GM19328 (cell line): ENCODE measurements around the gene SORCS2.

Source experiments
- ATAC-seq: cut with Tn5 transposase; IDR thresholded peaks from one replicate; pipeline ENCODE4 v1.9.1; 2021; ENCODE audit warnings: mild to moderate bottlenecking, moderate library complexity; ENCODE audit not compliant: unreplicated experiment

The SORCS2 gene

DNA sequence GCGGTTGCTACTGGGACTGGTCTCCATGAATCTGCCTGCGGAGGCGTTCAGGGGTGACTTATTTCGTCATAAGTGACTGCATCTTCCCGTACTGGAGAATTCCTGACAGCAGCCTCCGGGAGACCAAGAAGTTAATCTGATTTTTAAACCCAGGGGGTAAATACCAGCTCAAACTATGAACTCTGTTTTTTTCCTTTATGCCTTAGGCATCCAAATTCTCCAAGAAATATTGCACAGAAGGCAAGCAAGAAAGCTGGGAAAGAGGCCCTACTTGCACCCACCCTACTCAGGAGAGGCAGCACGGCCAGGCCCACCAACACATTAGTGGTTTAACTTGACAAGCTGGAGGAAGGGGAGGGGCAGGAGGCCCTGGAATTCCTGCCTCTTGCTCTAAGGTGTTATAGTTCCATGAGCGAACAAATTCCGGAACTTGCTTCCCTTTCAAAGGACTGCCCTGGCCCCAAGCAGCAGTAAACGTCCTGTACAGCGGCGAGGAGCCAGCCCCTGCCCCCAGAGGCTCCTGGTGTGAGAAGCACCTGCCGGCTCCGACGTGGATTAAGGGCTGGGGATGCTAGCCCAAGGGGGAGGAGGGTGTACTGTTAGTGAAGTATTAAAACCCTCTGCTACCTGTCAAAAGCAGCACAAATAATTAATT lies 570.2 kb downstream of the SORCS2 start:
- no peak for ATAC-seq

DNA sequence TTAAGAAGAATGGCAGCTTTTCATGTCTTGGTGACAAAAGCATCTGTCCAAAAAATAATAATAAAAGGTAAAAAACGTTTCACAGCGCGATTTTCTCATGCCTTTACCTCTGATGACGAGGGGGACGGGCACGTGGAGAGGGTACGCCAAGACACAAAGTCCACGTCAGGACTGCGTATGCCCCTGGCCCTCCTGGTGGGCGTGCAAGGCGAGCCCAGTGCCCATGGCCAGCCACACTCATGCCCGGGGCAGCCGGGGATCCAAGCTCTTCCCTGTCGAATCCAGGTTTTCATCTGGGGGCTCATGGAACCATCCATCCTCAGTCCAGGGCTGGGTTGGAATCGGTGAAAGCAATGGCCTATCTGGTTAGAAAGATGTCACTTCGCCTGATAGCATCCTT lies 570.8 kb downstream of the SORCS2 start:
- ATAC-seq = no peak

DNA sequence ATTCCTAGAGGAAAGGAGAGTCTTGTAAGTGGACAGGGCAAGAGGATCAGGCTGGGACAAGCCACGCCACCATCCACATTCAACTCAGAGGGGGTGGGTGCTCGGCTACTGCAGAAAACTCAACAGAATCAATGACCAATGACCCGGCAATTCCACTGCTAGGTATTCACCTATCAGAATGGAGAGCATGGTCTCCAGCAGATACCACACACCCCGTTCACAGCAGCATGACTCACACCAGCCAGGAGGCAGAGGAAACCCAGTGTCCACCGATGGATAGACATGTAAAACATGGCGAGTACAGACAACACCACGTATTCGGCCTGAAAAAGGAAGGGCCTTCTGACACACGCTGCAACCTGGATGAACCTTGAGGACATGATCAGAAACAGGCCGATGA lies 571.5 kb downstream of the SORCS2 start:
- no peak for ATAC-seq

DNA sequence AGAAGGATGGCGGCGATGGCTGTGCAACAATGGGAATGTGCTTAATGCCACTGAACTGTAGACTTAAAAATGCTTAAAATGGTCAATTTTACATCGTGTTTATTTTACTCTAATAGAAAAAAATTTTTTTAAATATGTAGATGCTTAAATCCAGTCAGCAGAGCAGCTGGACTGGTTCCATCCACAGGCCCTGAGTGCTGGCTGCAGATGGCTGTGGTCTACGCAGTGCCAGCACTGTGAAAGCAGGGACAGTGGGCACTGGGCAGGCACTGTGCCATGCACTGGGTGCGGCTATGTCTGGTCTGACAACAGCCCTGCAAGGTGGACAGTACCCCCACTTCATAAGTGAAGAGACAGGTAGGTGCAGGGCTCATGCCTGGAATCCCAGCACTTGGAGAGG lies 572.1 kb downstream of the SORCS2 start:
- no peak for ATAC-seq

DNA sequence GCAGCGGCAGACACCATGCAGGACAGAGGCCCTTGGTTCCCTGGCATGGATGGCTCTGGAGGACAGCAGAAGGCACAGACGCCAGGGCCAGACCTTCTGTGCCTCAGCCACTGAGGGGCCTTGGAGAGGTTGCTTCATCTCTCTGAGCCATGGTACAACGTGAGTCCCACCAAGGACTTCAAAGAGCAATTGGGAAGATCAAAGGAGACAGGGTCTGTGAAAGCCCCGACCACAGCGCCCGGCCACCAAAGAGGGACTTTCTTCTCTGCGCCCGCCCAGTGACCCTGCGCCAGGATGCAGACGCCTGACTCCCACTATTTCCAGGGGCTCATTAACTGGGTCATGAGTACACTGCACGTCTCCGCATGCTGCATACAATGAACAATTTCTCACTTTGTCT lies 573.3 kb downstream of the SORCS2 start:
- no peak for ATAC-seq

DNA sequence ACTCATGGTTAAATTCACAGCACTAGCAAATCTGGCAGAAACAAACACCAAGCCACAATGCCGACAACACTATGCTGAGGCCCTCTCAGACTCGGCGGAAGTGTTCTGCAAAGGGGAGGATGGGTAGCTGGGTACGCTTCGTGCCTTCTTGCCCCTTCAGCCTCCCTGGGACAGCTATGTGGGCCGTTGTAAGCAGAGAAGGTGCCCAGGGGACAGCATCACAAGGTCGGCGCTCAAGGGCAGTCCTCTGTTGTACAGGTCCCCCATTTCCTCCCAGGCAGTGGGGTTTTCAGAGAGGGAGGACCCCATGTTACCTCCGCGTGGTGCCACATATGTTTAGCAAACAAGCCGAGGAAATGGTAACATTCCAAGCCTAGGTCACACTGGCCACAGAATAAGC lies 573.7 kb downstream of the SORCS2 start:
- no peak for ATAC-seq

DNA sequence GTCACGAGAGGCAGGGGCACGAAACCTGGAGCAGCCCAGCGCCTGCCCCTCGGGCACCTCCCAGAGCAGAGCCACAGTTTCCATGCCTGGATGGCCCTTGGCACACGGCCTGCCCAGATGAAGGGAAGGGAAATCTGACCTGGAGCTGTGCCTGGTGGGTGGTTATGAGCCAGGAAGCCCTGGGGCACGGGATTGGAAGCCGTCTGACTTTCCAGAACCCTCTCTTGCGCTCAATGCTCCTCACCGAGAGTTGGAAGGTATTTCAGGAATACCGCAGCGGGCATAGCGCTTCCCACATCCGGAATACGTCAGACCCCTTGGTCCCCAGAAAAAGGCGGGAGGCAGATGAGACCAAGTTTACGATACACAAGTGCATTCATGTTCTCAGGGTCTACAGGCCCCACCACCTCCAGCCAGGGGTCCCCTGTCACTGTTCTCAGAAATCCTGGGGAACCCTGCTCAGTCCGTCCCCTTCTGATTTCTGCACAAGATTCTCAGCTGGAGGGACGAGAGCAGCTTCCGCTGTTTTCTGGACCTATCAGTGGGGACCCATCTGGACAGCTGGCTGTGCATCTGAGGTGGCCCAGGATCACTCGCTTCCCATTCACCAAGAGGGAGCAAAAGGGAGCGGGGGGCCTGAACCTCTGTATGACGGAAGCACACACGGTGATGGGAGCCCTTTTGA lies 574.5 kb downstream of the SORCS2 start:
- ATAC-seq = no peak

DNA sequence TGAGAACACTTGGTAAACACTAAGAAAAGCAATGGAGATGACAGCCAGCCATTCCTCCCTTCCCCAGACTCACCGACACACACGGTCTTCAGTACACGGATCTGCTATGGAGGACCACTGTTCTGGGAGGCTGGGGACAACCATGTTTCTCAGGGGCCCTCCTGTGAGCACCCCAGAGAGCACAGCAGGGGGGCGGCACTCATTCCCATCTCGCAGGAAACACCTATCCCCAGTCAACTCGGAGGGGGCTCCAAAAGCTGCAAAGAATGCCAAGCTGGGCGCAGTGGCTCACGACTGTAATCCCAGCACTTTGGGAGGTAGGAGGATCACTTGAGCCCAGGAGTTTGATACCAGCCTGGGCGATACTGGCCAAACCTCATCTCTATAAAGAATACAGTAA lies 575.2 kb downstream of the SORCS2 start:
- no peak for ATAC-seq

DNA sequence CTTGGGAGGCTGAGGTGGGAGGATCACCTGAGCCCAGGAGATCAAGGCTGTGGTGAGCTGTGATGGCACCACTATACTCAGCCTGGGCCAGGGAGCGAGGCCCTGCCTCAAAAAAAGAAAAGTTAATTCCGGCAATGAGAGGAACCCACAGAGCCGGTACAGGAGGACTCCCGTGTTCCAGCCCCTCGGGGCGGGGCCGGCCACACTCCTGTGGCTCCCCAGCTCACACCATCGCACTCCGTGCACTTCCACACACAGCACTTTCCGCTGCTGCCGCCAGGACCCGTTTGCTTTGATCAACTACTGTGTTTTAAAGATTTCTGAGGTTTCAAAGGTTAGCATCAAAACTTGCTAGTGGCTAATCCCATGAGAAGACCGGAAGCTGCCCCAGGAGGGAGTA lies 575.6 kb downstream of the SORCS2 start:
- ATAC-seq = no peak

DNA sequence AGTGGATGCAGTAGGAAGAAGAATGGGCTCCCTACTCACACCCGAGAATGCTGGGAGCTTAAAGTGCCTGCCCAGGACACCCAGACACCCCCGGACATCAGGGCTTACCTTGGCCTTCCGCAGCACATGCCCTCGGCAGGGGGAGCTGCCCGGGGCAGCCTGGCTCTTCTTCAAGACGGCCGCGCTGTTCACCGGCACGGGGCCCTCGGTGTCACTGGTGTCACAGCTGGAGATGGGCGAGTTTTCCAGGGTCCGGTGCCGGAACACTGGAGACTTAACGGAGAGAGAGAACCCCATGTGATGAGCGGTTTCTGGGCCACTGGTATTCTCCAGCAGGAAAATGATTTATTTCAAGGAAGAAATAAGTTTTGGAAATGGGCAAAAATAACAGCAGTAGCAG lies 576.4 kb downstream of the SORCS2 start:
- no peak for ATAC-seq

DNA sequence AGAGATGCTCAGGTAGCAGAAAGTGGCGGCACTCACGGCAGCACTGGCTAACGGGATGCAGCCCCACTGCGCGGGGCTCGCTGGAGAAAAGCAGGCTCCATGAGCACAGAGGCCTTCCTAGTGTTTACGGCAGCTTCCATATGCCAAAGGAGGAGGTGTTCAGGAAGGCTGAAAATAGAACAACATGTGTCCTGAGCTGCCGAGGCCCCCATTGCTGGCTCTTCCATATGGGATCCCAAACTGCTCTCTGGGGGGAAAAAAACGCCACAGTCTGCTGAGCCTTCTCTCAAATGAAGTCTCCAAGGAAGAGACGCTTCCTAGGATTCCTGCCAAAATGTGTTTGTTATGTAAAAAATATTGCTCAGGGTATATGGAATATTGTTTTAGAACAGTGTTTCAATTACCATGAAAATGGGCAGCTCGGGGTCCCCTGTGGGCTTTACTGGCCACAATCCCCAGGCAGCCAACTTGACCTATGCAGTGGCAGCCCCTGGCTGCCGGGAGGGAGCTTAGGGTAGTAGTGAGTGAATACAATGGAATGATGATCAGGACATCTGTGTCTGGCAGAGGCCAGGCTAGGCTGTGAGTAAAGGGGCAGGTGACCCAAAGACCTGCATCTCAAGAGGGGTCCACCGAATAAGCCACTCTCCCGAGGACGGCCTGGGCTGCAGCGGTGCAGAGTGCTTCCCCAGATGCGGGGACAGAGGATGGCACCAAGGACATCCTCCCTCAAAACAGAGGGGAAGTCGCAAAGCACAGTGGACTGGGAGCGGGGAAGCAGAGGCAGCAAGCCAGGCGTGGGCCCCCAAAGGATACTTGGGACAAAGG lies 577.3 kb downstream of the SORCS2 start:
- ATAC-seq = no peak

DNA sequence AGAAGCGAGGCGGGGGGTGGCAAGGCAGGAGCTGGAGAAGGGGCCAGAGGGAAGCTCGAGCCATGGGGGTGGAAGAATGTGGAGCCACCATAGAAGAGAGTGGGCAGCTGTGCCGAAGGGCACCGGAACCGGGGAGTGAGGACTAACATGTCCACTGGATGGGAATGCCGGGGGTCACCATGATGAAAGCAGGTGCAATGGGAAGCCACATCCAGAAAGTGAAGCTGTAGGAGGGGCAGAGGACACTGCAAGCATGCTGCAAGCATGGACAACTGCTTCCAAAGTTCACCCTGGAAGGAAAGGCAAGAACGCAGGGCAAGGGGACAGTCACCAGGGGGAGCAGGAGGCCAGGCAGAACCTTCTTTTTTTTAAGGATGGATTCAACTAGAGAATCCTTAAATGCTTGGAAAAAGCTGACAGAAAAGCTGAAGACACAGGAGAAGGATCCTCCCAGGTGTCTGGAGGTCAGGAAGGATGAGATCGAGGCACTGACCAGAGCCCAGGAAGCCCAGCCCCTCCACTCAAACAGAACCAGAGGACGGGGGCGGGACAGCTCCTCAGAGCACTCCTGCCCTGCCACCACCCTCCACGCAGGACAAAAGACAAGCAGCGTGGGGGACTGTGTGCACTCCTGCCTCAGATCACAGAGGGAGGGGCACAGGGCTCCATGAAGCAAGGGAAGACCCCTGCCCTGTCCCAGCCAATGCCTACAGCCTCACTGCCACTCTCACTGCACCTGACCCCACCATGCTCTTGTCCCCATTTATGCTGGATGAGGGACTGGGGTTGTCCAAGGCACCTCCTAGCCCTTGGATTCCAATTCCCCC lies 578.1 kb downstream of the SORCS2 start:
- no peak for ATAC-seq

DNA sequence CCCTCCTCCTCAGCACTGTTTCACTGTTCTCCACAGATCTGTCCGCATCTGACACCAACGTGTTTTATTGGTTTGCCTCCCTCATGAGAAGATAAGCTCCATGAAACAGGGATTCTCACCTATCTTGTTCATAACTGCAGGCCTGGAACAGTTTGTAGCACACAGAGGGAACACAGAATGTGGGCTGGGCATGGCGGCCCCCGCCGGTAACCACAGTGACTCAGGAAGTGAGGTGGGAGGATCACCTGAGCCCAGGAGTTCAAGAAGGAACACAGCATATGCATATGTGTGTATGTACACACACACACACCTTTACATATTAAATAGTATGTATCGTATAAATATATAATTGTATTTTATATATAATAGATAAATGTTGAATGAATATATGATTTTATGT lies 578.7 kb downstream of the SORCS2 start:
- no peak for ATAC-seq

DNA sequence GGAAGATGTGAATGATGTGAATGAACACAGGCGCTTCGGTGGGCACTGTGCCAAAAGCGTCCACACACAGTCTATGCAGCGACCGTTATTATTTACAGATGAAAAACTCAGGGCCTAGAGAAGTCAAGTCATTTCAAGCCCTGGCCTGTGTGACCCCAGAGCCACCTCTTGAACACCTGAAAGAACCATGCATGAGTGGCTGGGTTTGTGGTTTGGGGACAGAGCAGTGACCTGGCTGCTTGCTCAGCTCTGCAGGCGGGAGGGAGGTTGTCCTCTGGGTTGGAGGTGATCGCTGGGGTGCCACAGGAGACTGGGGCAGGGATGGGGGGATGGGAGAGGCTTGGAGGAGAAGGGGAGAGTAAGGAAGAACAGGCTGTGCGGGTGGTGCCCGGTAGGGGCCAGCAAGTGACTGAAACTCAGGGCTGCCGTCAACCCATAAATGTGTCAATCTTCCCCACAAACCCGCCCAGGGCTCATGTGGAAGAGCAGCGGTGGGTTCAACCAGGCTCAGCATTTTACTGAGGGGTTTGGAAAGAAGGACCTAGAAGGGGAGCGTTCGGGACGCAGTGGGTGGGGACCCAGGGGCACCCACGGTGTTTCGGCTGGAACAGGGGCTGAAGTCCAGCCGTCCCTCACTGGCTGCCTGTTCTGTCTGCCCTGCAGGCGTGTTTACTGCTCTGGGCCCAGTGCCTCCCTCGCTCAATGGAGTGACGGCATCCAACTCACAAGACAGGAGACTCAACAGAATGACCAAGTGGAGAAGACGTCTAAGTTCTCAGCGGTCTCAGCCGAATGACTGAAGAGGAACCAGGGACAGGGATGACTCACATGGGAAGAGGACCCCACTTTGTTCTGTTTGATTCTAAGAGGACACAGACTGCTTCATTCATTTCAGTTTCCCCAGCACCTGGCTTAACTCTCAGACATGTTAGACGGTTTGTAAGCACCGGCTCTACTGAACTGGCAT lies 579.5 kb downstream of the SORCS2 start:
- peak; percentile 66 for ATAC-seq

DNA sequence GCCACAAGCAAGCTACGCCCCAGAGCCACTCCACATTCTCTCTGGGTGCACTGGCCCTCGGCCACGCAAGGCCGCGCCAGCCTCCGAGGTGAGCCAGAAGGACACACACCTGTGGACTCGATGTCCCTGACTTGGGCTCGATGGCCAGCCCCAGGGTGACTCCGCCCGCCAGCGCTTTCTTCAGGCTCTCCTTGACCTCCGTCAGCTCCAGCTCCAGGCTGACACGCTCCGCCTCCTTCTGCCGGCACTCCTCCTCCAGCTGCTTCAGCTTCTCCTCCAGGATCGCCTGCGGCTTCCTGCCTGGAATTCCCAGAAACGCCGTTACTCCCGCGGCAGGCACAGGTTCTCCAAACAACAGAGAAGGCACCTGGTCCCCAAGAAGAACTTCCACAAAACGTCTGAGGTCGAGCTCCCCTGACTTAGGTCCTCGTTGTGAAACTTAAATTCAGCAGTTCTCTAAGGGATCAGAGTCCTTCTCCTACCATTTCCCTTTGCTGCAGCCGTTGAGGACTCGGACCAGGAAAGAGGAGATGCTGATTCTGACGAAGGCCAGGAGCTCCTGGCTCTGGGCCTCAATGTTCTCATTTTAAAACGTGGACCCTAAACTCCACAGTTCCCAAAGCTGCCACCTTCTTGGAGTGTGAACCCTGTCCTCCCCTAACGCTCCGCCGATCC lies 580.5 kb downstream of the SORCS2 start:
- no peak for ATAC-seq

DNA sequence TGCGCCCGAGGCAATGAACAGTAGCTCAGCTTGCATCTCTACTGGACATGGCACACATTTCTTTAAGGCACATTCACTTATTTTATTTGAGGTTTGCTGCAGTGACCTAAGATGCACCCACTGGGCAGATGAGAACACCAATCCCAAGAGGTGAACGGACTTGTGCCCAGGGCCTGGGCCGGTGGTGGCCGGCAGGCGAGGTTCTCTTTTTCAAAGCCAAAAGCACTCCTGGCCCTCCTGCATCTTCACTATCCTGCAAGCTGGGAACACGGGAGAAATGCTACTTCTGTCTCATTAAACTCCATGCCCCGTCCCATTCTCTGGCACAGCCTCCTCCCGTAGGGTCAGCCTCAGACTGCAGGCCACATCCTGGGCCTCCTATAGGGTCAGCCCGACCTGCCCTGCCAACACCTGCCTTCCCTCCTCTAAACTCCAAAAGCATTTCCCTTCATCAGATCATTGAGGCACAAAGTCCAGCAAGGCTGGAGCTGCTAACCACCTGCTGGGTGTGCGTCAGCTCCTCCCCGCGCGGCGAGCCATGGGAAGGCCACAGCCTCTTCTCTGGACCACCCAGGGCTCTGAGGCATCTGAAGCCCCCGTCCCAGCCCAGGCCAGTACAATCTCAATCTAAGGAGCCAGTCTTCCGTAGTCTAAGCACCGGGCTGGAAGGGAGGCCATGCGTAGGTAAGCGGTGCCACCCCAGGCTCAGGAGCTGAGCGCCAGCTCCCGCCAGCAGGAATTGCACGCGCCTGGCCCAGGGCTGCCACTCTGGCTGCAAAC lies 581.3 kb downstream of the SORCS2 start:
- ATAC-seq = no peak

DNA sequence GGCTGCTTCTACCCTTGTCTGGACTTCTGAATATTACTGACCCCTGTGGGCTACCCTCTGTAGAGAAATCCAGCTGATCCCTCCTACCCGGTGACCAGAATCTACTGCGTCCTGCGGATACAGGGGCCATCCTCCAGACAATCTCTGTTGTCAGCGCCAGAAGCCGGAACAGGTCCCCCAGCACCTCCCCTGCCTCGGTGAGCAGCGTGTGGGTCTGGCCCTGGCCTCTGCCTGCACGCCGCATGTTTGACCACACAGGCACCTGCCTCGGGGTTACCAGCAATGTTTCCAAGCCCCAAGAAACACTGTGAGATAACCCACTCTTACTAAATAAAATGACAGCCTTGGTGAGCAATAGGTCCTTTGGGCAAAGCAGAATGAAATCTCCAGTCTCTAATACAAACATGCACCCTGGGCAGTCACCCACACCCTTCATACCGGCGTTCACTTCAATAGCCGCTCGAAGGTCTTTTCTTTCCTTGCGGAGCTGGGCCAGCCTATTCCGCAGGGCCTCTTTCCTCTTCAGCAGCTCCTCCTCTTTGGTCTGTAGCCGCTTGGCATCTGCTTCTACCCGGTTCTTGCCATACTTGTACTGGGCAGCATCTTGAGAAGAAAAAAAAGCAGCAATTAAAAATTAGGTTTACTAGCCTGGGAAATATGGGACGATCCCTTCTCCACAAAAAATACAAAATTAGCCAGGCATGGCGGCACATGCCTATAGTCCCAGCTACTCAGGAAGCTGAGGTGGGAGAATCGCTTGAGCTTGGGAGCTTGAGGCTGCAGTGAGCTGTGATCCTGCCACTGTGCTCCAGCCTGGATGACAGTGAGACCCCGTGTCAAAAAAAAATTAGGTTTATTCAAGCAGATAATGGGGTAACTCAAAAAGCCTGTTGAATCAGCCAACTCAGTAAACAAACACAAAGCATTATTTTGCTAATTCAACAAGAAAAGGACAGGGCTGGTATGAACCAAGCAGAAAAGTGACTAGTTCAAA lies 582.3 kb downstream of the SORCS2 start:
- no peak for ATAC-seq
